ENCODE results near the gene MMP24.
"Not testable (repeated sequence)": the region's sequence is repeated elsewhere in the genome, so short reads cannot be mapped to it uniquely, and the experiment has no call there.

MMP24 gene

GRCh38 chr20:35226126-35226883, at the start of gene MMP24:
TSS of gene MMP24 (plus strand) at chr20:35226690. CDS start at chr20:35226739, 49 bp downstream.
- DNase-seq (ENCODE audit: low spot score): peak; percentile 55

- DNase-seq (ENCODE audit: low spot score): no peak
Observed at GRCh38 chr20:35179292-35180212, 46.9 kb upstream of the MMP24 start.

- DNase-seq (ENCODE audit: low spot score): no peak
Observed at GRCh38 chr20:35180266-35180665, 46.2 kb upstream of the MMP24 start.

- DNase-seq (ENCODE audit: low spot score): peak; percentile 40
Observed at GRCh38 chr20:35181731-35182130, 44.8 kb upstream of the MMP24 start.

GRCh38 chr20:35186691-35187289, 39.7 kb upstream of the MMP24 start:
- not testable (repeated sequence) for DNase-seq (ENCODE audit: low spot score)

- DNase-seq (ENCODE audit: low spot score): peak; percentile 28
Observed at GRCh38 chr20:35187584-35188190, 38.8 kb upstream of the MMP24 start.

- DNase-seq (ENCODE audit: low spot score): not testable (repeated sequence)
Observed at GRCh38 chr20:35189223-35189622, 37.3 kb upstream of the MMP24 start.

GRCh38 chr20:35190556-35190955, 35.9 kb upstream of the MMP24 start:
- DNase-seq (ENCODE audit: low spot score): no peak

GRCh38 chr20:35191419-35192117, 34.9 kb upstream of the MMP24 start:
- no peak for DNase-seq (ENCODE audit: low spot score)

GRCh38 chr20:35192118-35192872, 34.2 kb upstream of the MMP24 start:
- DNase-seq (ENCODE audit: low spot score): no peak

- not testable (repeated sequence) for DNase-seq (ENCODE audit: low spot score)
Observed at GRCh38 chr20:35193031-35193791, 33.3 kb upstream of the MMP24 start.

GRCh38 chr20:35196313-35196712, 30.2 kb upstream of the MMP24 start:
- no peak for DNase-seq (ENCODE audit: low spot score)

GRCh38 chr20:35199740-35200139, 26.8 kb upstream of the MMP24 start:
- DNase-seq (ENCODE audit: low spot score): no peak

- peak; percentile 27 for DNase-seq (ENCODE audit: low spot score)
Observed at GRCh38 chr20:35200267-35200666, 26.2 kb upstream of the MMP24 start.

- DNase-seq (ENCODE audit: low spot score): not testable (repeated sequence)
Observed at GRCh38 chr20:35201467-35201866, 25.0 kb upstream of the MMP24 start.

- DNase-seq (ENCODE audit: low spot score): no peak
Observed at GRCh38 chr20:35206802-35207201, 19.7 kb upstream of the MMP24 start.

GRCh38 chr20:35207950-35208611, 18.4 kb upstream of the MMP24 start:
- peak; percentile 63 for DNase-seq (ENCODE audit: low spot score)

- DNase-seq (ENCODE audit: low spot score): no peak
Observed at GRCh38 chr20:35215066-35215956, 11.2 kb upstream of the MMP24 start.
